GM12872 (cell line): ENCODE measurements around the gene HELT.

Experiments used
- TF ChIP-seq, protein P1 (sequence below): IDR thresholded peaks from 3 replicates; pipeline ENCODE4 v1.5.1; 2011; ENCODE audit warnings: low read depth, mild to moderate bottlenecking, low read length, moderate library complexity; ENCODE audit not compliant: insufficient read depth

The HELT gene, protein sequence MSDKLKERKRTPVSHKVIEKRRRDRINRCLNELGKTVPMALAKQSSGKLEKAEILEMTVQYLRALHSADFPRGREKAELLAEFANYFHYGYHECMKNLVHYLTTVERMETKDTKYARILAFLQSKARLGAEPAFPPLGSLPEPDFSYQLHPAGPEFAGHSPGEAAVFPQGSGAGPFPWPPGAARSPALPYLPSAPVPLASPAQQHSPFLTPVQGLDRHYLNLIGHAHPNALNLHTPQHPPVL

DNA sequence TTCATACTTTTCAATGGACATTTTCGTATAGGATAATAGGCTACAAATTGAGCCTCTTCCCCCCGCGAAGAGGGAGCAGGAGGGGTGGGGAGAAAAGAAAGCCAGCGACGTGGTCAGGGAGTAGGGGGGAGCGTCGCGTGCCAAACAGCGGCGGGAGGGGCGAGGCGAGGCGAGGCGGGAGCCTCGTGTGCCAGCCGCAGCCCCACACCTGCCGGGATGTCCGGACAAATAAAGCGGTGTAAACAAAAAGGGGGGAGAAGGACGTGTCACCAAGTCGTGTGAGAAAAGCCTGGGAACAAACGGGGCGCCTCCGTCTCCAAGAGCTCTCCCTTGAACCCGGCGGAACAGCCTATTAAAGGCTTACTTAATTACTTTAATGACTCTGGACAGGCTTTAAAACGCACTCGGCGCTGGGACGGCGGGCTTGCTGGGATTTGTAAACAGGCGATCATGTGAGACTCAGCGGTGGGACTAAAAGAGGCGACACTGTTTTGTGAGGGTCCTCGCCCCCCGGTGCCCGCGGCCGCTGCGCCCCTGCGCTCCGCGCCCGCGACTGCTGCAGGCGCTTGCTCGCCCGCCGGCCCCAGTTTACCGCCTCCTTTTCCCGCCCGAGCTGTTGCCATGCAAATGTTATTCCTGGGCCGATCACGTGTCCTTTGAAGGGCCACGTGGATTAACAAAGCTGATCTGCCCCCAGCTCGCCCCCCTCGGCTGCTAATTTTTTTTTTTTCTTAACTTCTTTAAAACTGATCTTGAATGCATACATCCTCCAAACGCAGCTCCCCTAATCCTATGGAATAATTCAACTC is at the start of gene HELT:
HELT (plus strand) TSS at position 527 of the 809 bp plus-strand sequence. CDS start 439 bp downstream, outside the sequence.
- TF ChIP-seq, protein P1, sequence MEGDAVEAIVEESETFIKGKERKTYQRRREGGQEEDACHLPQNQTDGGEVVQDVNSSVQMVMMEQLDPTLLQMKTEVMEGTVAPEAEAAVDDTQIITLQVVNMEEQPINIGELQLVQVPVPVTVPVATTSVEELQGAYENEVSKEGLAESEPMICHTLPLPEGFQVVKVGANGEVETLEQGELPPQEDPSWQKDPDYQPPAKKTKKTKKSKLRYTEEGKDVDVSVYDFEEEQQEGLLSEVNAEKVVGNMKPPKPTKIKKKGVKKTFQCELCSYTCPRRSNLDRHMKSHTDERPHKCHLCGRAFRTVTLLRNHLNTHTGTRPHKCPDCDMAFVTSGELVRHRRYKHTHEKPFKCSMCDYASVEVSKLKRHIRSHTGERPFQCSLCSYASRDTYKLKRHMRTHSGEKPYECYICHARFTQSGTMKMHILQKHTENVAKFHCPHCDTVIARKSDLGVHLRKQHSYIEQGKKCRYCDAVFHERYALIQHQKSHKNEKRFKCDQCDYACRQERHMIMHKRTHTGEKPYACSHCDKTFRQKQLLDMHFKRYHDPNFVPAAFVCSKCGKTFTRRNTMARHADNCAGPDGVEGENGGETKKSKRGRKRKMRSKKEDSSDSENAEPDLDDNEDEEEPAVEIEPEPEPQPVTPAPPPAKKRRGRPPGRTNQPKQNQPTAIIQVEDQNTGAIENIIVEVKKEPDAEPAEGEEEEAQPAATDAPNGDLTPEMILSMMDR: no peak

DNA sequence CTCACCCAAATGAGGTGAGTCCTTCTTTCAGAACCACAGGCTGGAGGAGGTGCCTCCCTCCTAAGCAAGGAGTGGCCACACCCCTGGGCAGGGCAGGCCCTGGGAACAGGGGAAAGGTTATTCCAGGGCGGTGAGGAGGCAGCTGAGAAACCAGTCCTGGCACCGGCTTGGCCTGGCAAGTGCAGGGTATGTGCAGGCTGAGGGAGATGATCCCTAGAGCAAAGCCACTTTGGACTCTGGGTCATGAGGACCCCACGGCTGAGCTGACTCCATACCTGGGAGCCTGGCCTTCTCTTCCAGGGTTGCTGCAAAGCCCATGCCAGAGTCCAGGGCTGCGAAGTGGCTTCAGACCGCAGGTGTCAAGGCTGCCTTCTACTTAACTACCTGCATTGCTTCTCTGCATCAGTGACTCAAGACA is 49.5 kb upstream of the HELT start:
- TF ChIP-seq, protein P1: no peak

DNA sequence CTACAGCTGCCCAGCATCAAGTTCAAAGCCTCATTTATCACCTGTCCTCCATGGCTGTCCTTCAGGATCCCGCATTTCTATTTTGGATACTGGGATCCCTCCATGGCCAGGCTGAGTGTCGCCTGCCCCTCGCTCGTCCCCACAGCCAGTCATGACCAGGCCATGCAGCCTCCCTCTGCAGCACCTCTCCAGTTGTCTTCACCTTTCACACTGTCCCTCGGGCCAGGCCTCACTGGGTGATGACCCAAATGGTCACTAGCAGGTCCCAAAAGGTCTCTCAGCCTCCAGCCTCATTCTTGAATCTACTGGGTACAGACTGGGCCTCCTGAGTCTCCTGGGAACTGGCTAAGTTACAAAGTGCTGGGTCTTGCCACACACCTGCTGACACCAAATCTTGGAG is 48.7 kb upstream of the HELT start:
- TF ChIP-seq, protein P1: no peak

DNA sequence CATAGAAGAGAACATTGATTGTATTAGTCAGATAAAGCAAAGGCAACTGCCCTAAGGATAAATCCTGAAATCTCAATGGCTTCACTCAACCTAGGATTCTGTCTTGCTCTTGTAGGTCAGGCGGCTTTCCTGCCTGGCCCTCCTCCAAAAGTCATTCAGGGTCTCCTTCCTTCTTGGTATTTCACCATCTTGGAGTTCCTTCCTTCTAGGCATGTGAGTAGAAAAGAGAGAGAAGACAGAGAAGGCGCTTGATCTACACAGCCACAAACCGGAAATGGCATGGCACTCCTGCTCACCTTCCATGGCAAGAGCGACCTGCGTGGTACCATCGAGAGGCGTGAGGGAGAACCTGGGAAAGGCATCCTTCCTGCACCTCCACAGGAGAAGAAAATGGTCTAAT is 45.3 kb upstream of the HELT start:
- TF ChIP-seq, protein P1: no peak

DNA sequence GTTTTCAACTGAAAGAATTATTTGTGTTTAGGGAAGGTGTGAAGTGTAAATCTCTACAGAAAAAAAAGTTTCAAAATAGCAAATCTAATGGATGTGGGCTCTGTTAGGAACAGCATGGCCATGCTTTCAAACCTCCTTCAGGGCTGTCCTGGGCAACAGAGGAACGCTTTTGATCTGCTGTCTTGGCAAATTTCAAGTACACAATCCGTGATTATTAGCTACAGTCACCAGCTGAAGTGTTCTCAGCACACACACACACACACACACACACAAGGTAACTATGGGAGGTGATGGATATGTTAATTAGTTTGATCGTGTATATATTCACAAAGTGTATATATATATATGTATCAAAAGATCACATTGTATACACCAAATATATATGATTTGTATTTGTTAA is 40.5 kb upstream of the HELT start:
- TF ChIP-seq, protein P1: no peak

DNA sequence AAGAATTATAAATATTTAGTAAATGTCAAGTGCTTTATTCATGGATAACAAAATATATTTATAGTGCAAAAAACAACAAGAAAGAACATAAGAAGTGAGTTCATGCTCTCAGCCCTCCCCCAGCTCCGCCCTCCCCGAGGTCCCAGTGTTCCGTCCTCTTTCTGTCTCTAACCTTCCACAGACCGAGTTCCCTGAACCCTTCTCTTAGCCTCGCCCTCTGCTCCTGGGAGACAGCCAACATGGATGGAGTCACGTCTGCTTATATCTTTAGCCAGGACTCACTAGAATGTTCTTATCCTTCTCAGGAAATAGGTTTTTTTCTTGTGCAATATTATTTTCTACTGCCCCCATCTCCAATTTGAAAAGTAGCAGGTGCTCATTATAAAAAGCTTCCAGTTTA is 40.1 kb upstream of the HELT start:
- TF ChIP-seq, protein P1: no peak

DNA sequence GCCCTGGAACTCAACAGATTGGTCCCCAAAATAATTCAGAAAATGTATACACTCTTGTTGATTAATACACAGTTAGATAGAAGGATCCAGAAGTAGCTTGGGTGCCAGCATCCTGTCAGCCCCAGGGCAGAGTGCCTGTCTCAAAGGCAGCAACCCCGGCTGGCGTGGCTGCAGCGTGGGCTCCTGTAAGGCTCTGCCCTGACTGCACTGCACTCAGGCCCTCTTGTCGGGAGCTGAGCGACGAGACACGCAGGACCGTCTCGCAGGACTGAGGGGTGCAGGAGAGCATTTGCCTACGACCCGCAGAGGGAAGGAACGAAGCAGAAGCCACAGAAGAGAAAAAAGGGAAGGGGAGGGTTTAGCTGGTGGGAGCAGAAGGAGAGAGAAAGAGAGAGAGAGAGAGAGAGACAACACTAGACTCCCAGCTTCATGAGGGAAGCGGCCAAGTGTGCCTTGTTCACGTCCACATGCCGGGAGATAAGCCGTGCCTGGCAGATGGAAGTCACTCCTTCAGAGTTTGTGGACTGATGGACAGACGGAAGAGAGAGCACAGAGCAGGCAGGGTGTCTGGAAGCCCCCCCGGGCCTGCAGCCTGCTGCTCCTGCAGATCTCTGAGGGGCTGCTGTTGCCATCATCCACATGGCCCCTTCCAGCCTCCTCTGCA is 38.7 kb upstream of the HELT start:
- TF ChIP-seq, protein P1: no peak
